Fibroblast of mammary gland (primary cell): ENCODE results near the gene HSBP1.

ENCODE experiments used
- DNase-seq: peaks from one replicate; pipeline ENCODE4 v3.0.0-alpha.2; 2010; ENCODE audit warnings: low read depth
- H3K4me3 ChIP-seq: 2 replicates; pipeline ENCODE4 v1.5.1; 2011; ENCODE audit warnings: low read depth, mild to moderate bottlenecking, low read length, moderate library complexity; ENCODE audit not compliant: control insufficient read depth
- TF ChIP-seq, protein P1 (sequence below): conservative IDR thresholded peaks from 2 replicates; pipeline ENCODE4 v1.5.1; 2011; ENCODE audit warnings: low read depth, low read length, inconsistent platforms; ENCODE audit not compliant: control insufficient read depth, insufficient read depth

Gene HSBP1

DNA sequence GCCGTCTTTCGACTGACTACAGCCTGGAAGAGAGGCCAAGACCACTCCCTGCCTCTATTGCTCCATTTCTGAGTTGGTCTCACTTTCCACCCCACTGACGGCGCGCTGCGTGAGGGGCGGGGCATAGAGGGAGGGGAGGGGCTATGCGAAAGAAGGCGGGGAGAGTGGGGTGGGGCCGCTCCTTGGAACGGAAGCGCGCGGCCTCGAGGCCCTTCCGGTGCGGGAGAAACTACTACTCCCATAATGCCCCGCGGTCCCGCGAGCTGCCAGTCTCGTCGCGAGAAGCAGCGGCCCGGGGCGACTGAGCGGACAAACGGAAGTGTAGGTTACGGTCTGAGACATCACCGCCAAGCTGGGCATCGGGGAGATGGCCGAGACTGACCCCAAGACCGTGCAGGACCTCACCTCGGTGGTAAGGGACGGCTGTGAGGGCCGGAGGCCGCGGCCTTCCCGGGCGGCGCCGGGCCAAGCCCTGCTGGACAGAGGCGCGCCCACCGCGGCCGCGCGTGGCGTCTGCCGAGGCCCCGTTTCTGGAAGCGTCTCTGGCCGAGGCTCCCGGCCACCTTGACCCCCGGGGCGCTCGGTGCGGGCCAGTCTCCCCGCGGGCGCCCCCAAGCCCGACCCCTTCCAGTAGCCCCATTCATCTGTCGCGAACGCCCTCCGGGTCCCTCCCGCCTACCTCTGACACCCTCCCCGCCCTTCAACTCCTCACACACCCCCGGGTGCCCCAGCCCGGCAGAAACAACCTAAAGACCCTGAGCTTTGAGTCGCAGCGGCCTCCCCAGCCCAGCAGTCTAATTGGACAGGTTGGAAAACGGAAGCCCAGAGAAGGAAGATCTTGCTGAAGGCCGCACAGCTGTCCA is at the start of gene HSBP1:
TSS of gene HSBP1 (plus strand) at position 269 of the 863 bp plus-strand sequence. CDS start at position 368, 99 bp downstream.
- H3K4me3 ChIP-seq: peak within 1 kb of the TSS; percentile 88
- TF ChIP-seq, protein P1, sequence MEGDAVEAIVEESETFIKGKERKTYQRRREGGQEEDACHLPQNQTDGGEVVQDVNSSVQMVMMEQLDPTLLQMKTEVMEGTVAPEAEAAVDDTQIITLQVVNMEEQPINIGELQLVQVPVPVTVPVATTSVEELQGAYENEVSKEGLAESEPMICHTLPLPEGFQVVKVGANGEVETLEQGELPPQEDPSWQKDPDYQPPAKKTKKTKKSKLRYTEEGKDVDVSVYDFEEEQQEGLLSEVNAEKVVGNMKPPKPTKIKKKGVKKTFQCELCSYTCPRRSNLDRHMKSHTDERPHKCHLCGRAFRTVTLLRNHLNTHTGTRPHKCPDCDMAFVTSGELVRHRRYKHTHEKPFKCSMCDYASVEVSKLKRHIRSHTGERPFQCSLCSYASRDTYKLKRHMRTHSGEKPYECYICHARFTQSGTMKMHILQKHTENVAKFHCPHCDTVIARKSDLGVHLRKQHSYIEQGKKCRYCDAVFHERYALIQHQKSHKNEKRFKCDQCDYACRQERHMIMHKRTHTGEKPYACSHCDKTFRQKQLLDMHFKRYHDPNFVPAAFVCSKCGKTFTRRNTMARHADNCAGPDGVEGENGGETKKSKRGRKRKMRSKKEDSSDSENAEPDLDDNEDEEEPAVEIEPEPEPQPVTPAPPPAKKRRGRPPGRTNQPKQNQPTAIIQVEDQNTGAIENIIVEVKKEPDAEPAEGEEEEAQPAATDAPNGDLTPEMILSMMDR: no peak
- peak; percentile 88 for DNase-seq

DNA sequence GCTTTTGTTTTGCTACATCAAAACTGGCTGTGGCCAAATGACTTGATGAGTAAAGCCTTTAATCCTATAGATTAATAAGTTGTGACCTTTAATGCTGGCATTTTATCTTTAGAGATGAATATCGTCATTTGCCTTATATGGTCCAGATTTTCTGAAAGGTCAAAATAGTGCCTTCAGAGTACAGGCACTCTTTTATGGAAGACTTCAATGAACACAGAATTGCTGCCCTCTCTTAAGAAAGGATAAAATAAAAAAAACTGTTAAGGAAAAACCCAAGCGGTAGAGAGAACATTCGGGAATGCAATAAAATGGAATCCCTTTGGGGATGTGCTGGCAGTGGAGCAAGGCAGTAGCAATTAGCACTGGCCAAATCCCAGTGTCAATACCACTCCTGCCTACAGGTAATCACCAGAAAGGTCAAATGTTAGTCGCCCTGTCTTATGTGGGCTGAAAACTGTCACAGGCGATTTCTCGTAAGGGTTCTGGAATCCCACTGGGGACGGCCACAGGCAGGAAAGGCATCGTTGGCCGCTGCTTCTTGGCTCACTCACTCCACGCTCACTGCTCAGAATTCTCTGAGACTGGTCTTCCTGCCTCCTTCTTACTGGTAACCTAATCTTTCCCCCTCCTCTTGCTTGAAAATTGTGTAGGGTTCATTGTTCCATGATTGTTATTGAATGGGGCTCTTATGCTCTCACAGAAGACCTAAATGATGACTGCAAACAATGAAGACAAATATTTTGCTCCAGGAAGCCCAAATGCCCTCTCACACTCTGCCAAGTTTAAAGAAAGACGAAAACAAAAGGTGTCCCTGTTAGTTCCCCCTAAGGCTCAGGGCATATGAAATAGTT is 45.4 kb upstream of the HSBP1 start:
- no peak for DNase-seq
- no peak overlapping the region for H3K4me3 ChIP-seq
- TF ChIP-seq, protein P1: no peak

DNA sequence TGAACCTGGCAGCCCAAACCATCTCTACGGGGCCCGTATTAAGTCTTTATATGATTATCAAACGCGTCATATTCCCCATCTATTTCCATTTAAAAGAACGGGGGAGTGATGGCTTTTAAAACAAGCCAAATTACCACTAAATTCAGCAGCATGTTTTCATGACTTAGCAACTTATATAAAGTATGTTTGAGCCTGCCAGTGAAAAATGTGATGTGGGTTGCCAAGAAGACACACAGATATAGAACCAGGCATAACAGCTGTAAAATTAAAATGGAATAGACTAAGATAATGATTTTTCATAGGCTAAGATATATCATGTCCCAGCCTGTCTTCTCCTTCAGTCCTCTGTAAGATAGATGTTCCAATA is 44.8 kb upstream of the HSBP1 start:
- H3K4me3 ChIP-seq: no peak overlapping the region
- DNase-seq: no peak
- TF ChIP-seq, protein P1: no peak

DNA sequence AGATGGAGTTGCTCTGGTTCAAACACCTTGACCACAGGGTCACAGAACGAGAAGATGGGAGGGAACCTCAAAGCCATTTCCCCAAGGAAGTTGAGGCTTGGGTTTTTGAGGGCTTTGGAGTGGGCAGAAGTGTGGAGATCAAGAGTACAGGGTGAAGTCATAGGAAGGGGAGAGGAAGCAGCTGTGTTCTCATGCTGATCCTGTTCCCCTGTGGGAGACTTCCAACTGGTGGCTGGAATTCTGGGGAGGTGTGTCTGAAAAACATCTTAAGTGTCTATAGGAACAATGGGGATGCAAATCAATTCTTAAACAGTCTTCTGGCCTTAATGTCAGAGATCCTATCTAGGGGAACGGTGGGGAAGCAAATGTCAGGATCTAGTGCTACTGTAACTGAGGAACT is 38.8 kb upstream of the HSBP1 start:
- no peak for DNase-seq
- TF ChIP-seq, protein P1: no peak
- H3K4me3 ChIP-seq: no peak overlapping the region

DNA sequence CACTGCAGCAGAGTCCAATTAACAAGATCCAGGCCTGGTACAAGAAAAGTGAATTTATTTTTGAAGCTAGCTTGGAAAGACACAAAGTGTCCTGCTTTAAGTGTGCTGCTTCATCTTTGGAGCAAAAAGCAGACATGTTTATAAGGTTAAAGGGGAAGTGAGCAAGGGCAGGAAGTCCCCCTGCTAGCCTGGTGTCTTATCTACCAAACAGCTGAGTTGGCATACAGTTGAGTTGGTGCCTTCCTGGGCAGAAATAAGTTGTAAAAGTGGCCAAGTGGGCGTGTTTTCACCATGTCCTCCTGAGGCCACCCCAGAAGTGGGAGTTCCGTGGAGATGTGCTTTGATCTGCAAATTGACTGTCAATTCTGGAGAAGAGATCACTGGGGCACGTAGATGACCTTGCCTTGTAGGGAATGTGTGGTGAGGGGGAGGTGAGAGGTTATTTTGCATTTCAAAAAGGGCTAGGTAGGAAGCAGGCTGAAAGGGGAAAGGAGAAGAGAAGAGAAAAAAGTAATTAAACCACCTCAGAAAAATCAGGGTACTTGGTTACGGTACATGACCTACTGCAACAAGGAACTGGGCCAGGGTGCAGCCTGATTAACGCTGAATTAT is 38.3 kb upstream of the HSBP1 start:
- DNase-seq: no peak
- H3K4me3 ChIP-seq: no peak overlapping the region
- TF ChIP-seq, protein P1: no peak

DNA sequence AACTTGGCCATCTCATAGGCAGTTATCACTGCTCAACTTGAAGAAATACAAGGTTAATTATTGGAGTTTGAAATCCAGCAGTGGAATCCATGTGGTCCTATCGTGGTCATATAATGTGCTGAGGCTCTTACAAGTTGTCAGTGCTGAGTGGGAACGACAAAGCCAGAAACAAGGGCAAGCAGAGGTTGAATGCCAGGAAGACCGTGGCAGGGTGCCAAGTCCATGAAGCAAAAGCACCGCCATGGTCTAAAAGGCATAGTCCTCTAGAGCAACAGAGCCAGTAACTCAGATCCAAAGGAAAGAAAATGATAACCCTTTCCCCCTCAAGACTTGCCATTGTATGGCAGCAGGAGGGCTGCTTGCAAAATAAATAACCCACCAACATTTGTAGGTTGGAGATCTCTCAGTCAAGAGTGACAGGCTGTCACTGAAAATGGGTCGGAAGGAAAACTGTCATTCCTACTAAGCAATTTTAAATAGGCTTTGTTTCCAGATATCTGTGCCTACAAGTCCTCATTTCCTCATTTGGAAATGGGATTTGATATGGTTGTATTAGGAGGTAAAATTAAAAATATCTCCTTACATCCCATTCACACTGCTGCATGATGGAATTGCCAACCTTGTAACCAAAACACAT is 36.4 kb upstream of the HSBP1 start:
- no peak overlapping the region for H3K4me3 ChIP-seq
- TF ChIP-seq, protein P1: no peak
- DNase-seq: no peak
